GM19467 (cell line): ENCODE data around the gene CBL.
"Not testable (repeated sequence)": the region's sequence is repeated elsewhere in the genome, so short reads cannot be mapped to it uniquely, and the experiment has no call there.

Source experiments
- ATAC-seq: cut with Tn5 transposase; IDR thresholded peaks from one replicate; pipeline ENCODE4 v1.9.1; 2021; ENCODE audit warnings: mild to moderate bottlenecking, moderate library complexity; ENCODE audit not compliant: unreplicated experiment

CBL gene

DNA sequence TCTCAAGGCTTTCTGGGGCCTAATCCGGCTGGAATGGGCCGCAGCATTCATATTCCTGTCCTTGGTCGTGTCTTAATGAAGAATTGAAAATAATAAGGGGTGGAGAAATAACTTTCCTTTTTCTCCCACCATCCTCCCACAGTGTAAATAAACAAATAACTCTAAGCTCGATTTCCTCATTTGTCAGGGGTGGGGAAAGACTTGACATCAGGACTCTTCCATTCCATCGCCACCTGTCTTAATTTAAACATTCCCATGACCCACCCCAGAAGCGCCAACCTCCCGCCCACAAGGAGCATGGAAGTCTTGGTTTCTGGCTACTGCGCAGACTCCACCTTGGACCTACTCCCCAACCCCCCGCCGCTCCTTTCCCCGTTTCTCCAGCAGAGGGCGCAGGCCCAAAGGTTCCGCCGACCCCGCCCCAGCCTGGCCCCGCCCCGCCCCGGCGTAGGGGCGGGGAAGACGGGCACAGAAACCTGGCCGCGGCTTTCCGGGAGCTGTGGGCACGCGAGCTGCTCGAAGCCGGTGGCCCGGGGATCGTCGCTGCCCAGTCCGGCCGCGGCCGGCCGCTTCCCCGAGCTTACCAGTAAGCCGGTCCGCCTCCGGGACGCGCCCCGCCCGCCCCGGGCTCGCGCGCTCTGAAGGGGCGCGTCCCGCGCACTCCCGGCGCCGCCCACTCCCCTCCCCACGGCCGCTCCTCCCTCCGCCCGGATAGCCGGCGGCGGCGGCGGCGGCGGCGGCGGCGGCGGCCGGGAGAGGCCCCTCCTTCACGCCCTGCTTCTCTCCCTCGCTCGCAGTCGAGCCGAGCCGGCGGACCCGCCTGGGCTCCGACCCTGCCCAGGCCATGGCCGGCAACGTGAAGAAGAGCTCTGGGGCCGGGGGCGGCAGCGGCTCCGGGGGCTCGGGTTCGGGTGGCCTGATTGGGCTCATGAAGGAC, at the start of gene CBL:
CBL (plus strand) TSS at position 766 of the 937 bp plus-strand sequence; CDS start at position 845, 79 bp downstream.
- peak; percentile 76 for ATAC-seq

DNA sequence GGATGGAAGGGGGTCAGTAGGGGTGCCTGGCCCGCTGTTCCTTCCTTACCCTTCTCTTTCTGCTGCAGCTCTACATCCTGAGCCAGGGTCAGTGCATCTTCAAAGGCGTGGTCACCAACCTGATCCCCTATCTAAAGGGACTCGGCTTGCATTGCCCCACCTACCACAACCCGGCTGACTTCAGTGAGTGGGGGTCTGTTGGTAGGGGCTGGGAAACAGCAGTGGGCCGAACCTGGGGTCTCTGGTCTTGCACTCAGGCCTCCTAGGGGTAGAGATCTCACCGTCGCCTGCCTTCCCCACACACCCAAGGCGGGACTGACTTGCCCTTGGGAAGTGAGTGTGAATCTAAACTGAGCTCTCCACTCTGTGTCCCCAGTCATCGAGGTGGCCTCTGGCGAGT, 49.6 kb upstream of the CBL start:
- no peak for ATAC-seq

DNA sequence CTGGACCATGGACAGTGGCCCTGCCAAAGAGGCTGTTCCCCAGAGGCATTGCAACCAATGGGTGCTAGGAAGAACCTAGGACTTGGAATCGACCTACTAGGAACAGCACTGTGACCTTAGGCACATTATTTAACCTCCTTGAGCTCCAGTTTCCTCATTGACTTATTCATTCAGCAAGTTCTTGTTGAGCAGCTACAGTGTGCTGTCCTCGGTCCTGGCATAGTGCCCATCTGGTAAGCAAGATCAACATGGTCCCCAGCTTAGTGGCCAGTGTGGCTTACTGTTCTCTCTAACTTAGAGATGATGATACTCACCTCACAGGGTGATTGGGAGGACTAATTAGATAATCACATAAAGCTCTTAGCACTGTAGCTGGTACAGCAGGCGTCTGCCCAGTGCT, 49.1 kb upstream of the CBL start:
- ATAC-seq: no peak

DNA sequence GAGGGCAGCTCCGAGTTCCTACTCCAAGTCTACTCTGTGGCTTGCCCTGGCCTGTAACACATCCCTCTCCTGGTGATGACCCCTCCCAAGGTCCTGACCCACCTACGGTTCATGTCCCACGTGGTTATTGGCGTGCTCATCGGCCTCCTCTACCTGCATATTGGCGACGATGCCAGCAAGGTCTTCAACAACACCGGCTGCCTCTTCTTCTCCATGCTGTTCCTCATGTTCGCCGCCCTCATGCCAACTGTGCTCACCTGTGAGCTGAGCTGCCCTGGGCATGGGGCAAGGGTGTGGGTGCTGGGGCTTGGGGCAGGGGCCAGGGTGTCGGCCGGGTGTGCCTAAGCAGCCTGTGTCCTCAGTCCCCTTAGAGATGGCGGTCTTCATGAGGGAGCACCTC, 47.7 kb upstream of the CBL start:
- ATAC-seq: no peak

DNA sequence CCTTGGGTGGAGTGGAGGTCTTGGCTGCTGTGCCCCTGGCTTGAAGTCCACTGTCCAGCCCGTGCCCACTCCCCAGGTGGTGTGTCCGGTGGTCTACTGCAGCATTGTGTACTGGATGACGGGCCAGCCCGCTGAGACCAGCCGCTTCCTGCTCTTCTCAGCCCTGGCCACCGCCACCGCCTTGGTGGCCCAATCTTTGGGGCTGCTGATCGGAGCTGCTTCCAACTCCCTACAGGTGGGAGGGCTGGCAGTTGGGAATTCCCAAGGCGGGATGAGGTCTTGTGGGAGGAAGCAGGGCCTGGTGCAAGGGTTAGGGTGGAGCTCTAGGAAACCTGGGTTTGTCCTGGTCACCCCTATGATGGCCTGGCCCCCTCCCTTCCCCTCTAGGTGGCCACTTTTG, 46.0 kb upstream of the CBL start:
- ATAC-seq: no peak

DNA sequence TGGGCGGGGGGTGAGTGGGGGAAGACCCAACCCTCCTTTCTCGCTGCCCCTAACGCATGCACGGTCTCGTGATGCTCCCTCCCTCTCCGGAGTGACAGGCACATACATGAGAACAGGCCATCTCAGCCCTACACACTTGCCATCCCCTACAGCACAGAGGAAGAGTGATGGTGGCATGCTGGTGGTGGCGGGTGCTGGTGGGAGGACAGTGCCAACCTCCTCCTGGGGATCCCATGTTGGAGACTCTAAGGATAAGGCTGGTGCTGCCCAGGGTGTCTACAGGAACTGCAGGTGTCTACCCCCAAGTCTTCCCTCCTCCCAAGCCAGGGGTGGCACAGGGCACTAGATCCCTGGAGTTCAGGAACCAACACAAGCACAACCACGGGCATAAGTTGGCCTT, 44.3 kb upstream of the CBL start:
- no peak for ATAC-seq

DNA sequence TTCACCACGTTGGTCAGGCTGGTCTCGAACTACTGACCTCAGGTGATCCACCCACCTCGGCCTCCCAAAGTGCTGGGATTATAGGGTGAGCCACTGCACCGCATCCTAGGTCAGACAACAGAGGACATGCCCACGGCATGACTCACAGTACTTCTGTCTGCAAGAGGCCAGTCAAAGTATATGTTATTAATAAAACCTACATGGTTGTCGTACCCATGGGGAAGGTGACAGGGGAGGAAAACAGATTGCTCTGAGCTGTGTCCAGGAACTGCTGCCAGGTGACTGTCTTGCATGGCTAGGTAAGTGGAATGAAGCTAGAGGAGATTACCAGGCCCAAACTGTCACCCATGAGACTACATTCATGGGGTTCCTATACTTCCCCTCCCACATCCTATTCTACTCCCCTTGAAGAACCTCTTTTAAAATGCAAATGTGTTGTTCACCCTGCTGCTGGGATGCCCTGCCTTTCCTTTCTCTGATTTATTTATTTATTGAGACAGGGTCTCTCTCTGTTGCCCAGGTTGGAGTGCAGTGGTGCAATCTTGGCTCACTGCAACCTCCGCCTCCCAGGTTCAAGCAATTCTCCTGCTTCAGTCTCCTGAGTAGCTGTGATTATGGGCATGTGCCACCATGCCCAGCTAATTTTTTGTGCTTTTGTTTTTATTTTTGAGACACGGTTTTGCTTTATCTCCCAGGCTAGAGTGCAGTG, 39.6 kb upstream of the CBL start:
- no peak for ATAC-seq

DNA sequence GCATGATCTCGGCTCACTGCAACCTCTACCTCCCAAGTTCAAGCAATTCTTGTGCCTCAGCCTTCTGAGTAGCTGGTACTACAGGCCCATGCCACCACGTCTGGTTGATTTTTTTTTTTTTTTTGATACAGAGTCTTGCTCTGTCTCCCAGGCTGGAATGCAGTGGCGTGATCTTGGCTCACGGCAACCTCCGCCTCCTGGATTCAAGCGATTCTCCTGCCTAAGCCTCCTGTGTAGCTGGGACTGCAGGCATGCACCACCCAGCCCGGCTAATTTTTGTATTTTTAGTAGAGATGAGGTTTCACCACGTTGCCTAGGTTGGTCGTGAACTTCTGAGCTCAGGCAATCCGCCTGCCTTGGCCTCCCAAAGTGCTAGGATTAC, 39.1 kb upstream of the CBL start:
- ATAC-seq: not testable (repeated sequence)

DNA sequence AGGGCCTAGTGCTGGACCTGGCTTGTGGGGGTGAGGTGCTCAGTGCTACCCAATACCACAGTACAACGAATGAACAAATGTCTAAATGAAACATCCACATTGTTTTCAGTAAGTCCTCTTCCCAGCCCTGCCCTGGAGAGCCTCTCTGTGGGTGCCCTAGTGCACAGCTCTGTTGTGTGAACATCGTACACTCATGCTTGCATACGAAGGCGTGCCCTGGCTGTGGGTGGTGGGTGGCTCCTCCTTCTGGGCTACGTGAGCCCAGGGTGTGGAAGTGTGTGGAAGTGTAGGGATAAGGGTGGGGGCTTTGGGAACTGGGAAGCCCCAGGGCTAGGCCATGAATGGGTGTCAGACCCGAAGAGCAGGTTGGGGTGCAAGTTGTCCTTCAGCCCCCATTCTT, 38.2 kb upstream of the CBL start:
- ATAC-seq: no peak

DNA sequence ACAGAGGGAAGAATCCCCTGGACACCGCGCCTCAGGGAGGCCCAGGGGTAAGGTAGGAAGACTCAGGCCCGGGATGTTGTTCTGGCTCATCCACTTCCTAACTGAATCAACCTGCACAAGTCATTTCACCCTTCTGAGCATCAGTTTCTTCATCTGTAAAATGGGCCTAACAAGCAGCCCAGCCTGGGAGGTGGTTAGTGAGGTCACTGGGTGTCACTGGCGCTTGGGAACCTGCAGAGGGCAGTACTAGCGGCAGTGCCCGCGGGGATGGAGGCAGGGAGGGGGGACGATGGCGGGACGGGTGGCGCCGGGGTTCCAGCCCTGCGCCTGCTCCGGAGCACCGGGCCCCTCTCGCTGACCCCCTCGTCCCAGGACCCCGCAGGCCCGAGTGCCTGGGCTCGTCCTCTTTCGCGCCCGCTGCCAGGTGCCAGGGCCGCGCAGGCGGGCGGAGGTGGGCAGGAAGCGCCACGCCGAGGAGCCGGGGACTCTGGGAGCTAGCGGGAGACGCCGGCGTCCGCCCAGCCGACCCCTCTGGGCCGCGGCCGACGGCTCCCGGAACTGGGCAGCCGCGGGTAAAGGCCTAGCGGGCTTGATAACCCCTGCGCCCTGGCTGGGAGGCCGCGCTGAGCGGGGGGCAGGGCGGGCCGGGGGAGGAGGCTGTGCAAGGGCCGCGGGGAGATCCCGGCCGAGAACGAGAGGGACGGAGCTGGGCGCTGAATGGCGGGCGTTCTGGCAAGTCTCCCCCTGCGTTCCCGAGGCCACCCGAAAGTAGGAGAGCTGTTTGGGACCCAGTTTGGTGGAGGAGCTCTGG, 37.5 kb upstream of the CBL start, which contains the start of gene NLRX1:
NLRX1 (plus strand) TSS at position 255 of the 811 bp plus-strand sequence. CDS start 2,679 bp downstream, outside the sequence.
- peak; percentile 88 for ATAC-seq

DNA sequence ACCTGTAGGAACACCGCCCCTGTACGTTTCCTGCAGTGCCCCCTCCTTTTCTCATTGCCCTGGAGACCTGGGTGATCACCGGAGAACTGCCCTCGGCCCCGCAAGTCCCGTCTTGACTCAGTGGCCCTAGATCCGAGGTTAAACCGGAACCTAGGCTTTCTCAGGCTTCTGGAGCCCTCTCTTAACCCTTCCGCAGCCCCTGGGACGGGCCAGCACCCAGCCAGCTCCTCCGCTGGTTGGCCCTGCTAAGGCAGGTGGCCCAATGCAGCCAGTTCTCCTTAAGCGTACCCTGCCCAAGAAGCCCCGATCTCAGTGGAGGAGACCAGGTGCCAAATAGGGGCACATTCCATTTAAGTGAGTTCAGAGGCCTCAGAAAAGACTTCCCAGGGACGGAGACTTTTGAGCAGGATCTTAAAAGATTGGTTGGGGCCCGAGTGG, 36.8 kb upstream of the CBL start:
- peak; percentile 19 for ATAC-seq

DNA sequence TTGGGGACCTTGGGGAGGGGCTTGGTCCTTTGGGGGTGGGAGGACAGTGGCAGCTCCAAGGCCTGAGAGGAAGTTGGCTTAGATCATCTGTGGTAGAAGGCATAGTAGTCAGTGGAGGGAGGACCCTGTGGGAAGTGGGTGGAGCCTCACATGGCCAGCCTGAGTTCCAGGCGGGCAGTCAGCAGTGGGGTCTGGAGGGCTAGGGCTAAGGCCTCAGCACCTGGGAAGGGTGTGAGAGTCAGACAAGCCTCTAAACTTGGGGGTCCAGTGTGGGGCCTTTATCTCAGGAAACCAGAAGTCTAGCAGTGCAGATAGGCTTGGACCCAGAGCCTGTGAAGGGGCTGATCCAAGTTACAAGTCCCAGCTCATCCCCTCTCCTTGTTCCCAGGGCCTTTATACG, 33.6 kb upstream of the CBL start:
- ATAC-seq: no peak

DNA sequence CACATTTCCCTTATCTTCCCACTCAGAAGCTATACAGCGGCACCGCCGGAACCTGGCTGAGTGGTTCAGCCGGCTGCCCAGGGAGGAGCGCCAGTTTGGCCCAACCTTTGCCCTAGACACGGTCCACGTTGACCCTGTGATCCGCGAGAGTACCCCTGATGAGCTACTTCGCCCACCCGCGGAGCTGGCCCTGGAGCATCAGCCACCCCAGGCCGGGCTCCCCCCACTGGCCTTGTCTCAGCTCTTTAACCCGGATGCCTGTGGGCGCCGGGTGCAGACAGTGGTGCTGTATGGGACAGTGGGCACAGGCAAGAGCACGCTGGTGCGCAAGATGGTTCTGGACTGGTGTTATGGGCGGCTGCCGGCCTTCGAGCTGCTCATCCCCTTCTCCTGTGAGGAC, 32.7 kb upstream of the CBL start:
- no peak for ATAC-seq

DNA sequence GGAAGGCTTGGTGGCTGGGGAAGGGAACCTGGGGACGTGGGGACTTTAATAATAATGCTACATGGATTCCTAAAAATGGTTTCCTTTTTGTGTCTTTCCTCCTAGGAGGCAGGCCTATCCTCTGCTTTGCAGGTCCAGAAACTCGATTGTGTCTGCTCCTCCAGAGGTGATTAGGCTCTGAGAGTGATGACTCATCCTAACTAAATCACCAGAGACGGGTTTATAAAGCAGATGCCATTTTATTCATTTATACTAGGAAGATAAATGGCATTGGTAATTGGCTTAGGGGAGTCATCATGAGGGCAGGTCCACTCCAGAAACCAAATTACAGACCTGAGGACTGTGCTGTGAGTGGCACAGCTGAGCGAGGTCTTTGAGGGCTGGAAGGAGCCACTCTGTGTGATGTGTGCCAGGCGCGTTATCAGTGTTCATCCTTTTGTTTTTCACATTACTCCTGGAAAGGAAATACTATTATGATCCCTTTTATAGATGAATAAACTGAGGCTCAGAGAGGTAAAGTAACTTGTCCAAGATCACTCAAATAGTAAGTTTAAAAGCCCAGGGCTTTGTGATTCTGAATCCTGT, 30.6 kb upstream of the CBL start:
- no peak for ATAC-seq

DNA sequence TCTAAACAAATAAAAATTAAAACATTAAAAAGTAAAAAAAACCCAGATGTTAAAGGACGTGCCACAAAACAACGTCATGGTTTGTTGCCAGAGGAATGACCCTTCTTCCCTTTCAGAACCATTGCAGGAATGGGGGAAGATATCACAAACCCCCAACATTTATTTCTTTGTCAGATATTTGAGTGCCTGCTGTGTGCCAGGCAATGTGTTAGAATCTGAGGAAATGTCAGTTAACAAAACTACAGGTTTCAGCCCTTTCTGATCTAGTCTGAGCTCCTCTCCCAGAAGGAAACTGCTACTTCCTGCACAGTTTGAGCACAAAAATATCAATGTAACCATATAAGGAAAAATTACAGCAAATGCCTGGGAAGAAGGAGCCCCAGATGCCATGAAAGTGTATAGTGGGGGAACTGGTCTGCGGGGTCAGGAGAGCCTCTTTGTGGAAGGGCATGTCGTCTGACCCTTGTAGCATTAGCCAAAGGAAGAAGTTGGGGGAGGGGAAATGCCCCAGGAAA, 27.9 kb upstream of the CBL start:
- no peak for ATAC-seq

DNA sequence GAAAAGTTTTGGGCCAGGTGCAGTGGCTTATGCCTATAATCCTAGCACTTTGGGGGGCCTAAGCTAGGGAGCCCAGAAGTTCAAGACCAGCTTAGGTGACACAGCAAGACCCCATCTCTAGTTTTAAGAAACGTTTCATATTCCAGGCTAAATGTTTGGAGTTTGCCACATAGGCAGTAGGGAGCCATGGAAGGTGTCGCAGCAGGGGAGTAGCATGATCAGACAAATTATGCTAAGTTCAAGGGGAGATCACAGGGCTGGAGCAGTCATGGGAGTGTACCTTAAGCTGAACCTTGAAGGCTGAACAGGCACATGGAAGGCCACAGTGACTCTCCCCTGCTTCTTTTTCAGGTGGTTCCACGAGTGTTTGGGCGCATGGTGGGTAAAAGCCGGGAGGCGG, 26.8 kb upstream of the CBL start:
- ATAC-seq: no peak

DNA sequence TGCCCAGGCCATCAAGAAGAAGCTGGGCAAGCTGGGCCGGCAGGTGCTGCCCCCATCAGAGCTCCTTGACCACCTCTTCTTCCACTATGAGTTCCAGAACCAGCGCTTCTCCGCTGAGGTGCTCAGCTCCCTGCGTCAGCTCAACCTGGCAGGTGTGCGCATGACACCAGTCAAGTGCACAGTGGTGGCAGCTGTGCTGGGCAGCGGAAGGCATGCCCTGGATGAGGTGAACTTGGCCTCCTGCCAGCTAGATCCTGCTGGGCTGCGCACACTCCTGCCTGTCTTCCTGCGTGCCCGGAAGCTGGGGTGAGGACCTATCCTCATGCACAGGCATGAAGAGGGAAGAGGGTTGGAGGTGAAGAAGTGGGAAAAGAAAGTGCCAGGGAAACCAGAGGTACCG, 26.2 kb upstream of the CBL start:
- ATAC-seq: no peak

DNA sequence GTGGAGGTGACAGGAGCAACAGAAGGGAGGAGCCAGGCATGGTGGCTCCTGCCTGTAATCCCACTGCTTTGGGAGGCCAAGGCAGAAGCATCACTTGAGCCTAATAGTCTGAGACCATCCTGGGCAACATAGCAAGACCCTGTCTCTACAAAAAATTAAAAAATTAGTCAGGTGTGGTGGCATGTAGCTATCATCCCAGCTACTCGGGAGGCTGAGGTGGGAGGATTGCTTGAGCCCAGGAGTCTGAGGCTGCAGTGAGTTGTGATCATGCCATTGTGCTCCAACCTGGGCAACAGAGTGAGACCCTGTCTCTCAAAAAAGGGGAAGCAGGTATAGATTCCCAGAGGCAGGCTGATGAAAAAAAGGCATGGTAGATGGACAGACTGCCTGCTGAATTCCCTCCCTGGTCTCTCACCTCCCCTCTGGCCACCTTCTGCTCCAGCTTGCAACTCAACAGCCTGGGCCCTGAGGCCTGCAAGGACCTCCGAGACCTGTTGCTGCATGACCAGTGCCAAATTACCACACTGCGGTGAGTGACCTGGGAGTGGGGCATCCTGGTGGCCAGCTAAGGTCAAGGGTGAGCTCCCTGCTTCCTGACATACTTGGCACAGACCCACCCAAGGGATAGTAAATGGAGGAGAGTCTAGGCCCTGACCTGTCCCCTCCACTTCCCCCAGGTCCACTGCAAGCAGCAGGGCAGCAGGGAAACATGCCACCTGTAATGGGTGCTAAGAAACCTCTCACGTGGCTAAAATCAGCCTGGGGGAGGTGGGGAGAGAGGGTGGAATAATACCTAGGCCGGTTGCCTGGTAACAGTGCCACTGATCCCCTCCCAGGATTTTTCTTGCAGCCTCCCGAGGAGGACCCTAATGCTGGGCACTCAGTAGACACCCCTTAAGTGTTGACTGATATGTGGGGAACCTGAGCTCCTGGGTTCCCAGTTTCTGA, 25.1 kb upstream of the CBL start:
- ATAC-seq: no peak

DNA sequence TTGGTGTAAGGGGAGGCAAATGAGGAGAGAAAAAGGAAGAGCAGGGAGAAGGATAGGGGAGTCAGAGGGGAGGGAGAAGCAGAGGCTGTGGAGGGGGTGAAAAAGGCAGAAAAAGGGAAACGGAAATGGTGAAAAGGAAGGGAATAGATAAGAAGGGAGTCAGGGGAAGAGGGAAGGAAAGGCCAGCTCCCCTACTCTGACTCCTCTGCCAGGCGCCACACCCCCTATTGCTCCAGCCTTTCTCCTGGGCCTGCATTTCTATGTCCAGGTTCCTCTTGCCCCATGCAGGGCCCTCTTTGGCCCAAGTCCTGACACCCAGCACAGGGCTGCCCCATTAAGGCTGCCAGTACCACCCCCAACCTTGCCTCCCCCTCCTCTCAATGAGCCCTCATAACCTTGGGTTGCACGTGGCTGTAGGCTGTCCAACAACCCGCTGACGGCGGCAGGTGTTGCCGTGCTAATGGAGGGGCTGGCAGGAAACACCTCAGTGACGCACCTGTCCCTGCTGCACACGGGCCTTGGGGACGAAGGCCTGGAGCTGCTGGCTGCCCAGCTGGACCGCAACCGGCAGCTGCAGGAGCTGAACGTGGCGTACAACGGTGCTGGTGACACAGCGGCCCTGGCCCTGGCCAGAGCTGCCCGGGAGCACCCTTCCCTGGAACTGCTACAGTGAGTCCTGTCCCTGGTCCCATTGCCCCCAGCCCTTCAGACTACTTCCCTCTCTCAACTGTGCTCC, 24.3 kb upstream of the CBL start:
- ATAC-seq: no peak
